GM19452 (cell line): ENCODE results near the gene OSR1.

ENCODE experiments used
- ATAC-seq: cut with Tn5 transposase; IDR thresholded peaks from one replicate; pipeline ENCODE4 v1.9.1; 2021; ENCODE audit not compliant: unreplicated experiment

OSR1 gene

DNA sequence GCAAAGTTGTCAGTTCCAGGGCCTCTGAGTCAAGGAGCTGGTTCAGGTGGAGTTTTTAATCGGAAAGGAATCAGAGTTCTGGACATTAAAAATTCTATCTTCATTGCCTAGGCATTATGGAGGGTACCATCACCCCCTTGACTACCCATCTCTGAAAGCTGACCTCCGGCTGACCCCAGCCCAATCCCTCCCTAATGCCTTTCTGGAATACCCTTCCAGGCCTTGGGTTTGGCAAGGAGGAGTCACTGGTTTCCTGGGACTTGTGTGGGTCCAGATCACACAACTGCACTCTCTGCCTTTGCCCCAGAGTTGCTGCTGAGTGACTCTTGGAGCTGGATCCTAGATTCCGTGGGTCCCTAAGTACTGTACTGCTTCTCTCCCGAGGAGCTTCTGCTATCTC lies 1.0 kb upstream of the OSR1 start:
- no peak for ATAC-seq

DNA sequence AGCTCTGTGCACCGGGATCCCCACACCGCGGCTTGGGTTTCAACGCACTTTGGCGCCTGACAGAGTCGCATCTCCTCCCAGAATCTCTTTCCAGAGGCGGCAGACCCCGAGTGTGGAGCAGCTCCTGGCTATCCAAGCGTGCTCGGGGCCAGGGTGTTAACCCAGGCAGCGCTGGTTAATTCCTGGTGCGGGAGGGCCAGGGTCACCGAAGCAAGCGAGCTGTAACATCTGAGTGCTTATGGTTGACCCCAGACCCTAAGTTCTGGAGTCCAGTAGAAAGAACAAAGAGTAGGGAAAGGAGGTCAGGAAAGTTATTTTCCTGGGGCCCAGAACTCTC lies 566 bp upstream of the OSR1 start:
- no peak for ATAC-seq

DNA sequence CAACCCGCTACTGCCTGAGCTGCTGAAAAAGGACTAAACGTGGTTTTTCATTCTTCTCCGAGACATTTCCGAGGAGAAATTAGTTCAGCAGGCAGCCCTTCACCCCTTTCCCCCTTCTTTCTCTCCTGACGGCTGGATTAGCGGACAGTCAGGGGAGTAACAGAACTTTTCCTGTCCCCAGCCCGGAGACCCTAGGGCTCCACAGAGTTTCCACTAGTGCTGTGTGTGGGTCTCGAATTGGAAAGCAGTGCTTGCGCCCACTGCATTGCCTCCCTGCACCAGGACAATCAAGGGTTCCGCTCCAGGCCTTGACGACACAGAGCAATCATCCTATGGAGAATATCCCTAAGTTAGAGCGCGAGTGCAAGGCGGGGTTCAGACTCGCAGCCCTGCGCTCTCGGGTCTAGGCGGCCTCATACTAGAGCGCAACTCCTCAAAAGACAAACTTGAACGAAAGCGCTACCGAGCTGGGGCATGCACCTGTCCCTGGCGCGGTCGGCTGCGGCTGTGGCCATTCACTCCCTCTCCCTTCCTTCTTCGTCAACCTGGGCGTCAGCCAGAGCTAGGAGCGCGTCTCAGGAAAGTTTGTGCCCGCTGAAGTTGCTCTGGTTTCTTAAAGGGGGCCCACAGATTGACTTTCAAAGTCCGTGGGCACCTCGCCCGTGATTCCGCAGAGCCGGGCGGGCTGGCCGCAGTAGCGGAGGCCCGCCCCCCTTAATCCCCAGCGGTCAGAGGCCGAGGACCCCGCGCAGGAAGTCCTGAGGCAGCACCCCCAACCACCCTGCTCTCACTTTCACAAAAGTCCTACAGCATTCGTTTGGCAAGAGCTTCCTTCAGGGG lies 801 bp downstream of the OSR1 start:
- no peak for ATAC-seq

DNA sequence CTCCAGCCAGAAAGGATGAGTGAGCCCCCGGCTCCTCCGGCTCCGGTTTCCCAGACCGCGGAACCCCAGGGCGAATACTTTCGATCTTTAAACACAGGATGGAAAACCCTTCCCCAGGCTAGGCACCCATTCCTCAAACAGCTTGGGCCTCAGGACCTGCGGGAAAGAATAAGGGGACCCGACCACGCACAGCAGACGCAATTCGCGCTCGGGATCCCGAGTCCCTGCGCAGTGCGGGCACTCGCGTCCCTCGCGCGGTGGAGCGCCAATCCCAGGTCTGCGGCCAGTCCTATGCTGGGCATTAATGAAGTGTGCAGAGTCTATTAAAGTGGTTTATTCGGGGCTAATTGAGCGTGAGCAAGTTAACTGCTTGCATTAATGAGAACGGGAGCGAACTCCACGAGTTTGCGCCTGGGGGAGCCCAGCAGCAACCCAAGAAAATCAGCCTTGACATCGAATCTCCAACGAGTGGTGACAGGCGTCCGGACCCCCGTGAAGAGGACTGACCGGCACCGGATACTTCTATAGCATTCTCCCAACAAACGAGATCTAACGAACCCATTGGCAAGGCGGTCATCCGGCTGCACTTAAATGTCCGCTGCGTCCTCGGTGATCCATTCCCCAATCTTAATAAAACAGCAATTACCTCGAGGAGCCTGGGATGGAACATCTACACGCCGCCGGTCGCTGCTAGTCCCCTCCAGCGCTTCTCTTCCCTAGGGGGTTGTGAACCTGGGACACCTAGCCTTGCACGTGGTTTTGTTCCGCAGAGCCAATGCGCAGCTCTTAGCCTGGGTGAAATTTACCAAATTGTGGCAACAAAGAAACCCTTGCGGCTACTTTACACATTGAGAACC lies 1.6 kb downstream of the OSR1 start:
- no peak for ATAC-seq

DNA sequence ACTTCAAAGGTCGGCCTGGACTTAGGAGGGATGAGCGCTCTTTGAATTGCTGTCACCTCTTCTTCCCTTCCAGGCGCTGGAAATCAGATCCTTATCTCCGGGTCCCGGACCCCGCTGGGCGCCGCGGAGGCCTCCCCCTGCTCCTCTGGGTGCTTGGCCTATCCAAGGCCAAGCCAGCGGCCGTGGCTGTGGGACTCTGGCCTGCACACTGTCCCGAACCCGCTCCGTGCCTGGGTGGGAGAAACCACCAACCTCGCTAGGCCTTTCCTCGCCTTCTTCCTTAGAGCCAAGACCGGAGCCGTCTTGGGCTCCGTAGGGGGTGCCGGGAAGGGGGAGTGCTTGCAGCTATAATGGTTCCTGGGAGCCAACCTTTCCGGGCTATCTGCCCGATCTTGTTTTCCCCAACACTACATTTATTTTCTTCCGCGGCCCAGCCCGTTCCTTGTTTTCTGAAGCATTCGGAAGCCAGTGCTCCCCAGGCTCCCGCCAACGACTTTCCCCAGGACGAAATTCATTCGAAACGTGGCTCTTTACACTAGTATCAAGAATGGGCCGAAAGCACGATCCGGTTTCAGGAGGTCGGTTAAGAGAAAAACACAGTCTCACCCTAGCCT lies 2.4 kb downstream of the OSR1 start:
- no peak for ATAC-seq

DNA sequence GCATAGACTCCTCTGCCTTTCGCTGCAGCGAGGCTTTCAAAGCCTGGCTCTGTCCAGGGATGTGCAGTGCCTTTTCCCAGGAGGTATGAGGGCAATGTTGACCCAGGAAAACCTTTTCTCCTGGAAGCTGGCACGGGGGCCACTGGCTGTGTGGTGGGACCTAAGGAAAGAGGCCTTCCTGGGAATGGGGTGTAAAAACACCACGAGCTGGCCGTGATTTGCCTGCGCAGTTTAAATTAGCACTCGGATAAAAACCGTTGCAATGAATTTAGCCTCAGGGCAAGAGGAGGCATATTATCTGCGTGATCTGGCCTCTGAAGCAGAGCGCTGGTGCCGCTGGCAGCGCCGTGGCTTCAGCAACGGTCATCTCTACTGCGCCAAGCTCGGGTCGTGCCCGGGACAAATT lies 3.0 kb downstream of the OSR1 start:
- no peak for ATAC-seq

DNA sequence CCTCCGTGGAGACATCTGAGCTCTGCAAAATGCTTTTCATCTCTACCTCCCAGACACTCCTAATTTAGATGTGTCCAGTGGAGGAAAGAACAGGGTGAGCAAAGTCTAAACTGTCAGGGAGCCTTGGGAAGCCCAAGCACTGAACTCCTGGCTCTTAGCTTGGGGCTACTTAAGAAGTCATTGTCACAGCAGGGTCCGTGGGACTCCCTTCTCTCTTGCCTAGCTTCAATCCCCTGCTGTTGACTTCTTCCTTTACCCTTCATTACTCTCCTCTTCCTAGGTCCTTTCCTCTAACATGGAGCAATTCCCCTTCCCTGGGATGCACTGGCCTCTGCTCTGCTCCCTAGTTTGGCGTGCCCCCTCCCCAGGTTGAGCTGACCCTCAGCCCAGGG lies 3.4 kb downstream of the OSR1 start:
- no peak for ATAC-seq

DNA sequence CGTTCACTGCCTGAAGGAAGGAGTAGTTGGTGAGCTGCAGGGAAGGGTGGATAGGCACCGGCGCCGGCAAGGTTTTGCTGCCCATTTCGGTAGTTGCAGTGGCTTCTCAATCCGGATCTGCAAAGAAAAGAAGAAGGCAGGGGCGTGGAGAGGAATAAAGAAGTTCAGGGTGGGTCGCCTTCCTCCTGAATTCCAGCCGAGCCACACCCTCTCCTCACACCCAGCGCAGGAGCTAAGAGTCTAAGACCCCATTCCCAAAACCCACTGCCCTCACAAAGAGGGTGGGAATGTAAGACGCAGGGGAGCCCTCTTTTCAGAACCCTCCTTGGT lies 4.7 kb downstream of the OSR1 start:
- no peak for ATAC-seq

DNA sequence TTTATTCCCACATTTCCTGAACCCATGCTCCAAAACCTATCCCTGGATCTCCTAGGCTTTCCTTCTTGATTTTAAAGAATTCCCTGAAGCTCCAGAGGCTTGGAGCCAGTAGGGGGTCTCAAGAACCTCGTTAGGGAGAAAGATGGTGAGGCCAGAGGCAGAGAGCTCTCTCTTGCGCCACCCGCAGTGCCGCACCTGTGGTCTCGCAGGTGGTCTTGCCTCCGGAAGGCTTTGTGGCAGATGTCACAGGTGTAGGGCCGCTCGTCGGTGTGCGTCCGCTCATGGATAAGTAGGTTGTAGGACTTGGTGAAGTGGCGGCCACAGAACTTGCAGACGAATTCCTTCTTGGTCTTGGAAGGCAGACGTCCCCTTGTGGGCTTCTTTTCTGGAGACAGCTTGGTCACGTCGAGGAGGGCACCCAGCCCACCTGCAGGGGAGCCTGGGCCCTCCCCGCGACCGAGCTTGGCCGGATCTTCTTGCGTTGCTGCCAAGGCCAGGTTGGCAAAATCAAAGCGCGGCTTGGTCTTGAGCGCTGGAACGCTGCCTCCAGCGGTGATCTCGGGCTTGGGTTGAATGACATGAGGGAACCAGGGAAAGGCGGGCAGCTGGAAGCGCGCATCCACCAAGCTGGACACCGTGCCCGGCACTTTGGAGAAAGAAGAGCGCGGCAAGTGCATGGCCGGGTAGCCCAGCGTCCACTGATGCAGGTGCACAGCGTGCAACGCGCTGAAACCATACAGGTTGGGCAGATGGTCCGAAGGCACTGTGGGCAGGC lies 5.3 kb downstream of the OSR1 start:
- ATAC-seq, result no peak

DNA sequence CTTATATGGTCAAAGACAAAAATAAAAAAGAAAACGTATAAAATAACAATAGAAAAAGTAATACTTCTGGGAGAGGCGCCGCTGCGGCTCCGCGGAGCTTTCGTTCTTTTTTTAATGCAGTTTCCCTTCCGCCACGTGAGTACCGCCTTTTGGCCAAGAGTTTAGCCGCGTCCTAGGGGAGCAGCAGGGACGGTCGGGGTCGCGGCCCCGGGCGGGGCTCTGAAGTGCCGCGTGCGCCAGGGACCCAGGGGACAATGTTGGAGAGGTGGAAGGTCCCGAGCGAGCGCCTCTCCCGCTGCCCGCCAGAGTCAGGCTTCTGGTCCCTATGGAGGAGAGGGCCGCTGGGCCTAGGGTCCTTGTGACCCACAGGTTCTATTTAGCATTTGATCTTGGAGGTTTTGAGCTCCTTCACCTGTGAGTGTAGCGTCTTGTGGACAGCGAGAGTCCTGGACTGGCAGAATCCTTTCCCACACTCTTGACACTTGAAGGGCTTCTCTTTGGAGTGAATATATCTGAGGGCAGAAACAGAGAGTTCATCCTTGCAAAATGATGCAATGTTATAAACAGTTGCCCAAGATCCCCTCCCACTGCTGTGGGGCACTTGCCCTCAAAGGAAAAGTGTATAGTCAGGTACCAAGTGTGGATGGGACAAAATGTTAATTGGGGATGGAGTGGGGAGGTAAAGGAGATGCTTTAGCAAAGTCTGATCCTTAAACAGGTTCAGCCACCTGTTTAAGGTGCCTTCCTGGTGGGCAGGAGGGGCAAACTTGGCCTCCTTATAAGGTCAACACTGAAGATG lies 6.3 kb downstream of the OSR1 start:
- ATAC-seq, result no peak

DNA sequence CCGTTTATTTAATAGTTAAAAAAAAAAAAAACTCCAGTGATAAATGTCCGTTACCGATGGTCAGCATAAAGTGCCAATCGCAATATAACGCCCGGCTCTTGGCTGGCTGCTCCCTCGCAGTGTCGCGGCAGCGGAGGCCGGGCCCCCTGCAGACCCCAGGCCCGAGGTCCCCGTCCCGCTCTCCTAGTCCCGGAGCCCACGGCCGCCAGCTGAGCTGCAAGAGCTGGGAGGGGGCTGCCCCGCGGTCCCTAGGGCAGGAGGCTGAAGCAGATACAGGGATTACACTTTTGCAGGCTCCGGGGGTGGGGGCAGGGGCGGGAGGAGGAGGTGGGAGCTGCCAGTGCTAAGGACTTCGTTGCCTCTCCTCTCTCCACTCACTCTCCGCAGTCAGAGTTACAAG lies 6.9 kb downstream of the OSR1 start:
- no peak for ATAC-seq

DNA sequence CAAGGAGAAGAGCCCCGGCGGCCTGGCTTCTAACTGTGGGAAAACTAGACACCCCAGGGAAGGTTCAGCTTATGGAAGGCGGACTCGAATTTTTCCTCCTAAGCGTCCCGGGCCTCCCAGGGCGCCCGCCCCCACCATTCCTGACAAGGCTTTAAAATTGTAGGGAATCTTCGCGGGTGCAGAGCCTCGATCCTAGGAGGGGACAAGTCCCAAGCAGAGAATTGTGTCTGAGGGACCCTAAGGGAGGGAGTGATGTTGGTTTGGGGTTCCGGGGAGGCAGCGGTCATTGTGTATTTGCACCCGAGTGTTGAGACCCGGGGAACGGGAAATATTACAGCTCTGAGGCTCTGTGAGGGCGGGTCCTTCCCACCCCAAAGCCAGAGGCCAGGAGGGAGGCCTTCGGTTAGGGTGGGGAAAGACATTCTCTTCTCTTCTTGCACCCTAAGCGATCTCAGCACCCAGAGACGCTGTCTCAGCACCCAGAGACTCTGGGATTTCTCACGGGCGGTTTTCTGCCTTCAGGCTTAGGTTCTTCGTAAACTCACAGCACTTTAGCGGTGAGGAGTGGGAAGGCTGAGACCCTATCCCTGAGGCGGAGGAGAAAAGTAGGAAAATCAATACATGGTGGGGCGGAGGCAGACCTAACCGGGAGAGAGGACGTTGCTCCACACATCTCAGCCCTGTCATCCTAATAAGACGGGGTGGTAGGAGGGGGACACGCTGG lies 7.6 kb downstream of the OSR1 start:
- no peak for ATAC-seq

DNA sequence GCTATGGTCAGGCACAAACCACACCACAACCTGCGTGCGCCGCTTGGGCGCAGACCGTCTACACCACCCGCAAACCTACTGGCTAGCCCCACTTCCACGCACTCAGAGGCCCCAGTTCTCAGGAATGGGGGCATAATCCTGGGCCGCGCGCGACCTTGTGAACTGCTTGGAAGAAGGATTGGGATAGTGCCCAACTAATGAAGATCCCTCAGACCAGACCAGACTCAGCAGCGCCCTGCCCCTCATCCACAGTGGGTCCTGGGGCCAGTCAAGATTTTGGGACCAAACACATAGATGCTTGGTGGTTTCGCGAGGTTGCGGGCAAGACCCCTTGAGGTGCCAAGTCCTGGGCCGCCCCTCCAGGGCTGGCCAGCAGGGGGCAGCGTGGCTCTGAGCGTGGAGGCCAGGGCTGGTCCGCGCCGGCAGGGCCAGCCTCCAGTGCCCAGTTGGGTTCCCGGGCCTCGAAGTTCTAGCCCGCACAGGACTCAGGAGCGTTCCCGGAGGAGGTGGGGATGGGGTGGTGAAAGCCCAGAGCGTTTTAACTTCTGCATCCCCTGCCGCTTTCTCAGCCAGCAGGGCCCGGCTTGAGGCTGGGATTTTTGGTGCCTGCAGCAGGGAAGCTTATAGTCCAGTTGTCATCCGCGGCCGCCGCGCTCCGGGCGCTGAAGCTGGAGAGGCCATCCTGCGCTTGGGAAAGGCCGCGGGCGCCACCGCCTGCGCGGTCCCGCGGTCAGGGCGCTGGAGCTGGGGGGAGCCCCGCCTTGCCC lies 8.3 kb downstream of the OSR1 start:
- ATAC-seq, result no peak

DNA sequence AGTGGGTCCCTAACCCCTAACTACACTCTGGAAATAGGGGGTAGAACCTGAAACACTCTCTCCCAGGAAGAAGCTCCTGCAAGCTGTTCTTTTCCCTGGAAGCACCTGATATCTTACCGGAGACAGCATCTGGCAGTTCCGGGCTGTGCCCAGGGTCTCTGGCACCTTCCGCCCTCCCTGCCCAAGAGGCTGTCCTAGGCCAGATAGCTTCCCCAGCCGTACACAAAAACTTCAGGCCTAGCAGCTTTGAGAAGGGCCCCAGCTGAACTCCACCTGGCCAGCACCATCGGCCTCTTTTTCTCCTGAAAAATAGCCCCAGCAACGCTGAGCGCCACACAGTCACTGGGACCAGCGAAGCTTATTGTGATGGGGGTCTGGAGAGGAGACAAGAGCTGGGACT lies 9.7 kb downstream of the OSR1 start:
- ATAC-seq, result no peak

DNA sequence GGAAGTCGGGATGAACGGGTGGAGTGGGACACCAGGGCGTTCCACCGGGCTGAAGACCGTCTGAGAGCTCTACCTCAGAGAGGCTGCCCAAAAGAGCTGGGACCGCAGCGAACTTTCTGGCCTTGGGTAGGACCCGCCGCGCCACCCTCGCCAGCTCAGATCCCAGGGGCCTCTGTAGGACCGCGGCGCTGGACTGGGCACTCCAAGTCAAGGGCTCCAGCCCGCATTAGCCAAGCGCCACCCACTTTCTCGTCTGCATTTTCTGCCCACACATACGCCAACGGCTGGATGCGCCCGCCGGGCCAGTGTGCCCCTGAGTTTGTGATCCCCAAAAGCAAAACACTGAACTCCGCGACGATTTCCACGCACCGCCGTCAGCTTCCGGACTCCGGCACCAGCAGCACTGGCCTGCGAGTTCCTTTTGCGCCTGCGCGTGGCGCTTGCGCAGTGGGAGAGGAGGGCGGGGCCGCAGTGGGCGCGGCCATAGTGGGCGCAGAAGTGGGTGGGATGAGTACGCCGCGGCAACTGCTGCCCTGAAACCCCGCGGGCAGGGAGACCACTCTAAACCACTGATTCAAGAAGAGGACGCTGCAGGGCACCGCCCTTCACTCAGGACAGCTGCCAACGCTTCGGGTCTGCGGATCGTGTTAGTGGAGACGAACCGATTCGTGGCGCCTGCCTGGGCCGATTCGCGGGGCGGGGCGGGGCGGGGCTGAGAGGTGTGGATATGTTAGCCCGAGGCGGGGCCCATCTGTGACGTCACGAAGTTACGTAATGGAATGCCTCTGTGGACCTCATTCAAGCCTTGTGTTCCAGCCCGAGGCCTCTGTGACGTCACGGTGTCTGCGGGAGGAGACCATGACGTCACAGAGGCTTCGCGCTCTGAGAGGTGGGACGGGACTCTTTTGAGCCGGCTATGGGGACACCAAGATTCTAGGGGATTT lies 10.5 kb downstream of the OSR1 start:
- ATAC-seq, result peak; percentile 93

DNA sequence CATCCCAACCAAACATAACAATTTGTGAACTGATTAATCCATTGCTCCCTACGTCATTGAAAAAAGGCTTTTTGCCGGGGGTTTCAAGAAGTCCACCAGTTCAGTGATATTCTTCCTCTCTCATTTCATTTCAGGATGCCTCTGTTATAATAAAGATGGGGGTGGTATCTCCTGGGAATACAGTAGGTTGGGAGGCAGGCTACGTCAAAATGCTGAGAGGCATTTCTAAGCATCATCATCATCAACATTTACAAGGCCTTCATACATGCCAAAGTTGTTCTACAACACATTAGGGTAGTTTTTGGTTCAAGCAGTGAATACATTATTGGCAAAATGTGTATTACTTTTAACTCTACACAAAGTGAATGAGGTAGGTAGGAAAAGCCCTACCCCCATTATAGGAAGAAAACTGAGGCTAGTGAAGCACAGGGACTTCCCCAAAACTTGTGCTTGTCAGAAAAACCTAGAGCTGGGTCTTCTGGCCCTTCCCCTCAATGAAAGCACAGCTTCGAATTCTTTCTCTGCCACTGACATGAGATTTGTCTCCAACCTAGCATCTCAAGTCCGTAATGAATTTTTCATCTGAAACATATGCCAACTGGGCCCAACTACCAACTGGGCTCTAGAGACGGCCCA lies 11.3 kb downstream of the OSR1 start:
- no peak for ATAC-seq

DNA sequence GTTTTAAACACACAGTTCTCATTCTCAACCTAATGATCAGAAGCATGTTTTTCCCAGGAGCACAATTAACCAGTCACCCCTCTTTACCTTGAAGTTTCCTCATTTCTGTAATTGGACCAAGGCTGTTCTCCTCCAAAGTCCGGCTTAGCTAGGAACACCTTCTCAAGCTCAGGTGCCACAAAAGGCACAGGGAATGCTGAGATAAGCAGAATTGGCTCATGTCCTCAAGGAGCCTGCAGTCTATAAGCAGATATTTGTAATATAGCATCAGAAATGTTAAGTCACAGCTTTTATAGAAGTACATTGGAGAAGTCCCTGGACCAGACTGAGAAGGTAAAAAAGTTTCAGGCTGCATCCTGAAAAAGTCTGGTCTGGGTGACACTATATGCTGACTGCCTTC lies 20.7 kb downstream of the OSR1 start:
- ATAC-seq, result no peak

DNA sequence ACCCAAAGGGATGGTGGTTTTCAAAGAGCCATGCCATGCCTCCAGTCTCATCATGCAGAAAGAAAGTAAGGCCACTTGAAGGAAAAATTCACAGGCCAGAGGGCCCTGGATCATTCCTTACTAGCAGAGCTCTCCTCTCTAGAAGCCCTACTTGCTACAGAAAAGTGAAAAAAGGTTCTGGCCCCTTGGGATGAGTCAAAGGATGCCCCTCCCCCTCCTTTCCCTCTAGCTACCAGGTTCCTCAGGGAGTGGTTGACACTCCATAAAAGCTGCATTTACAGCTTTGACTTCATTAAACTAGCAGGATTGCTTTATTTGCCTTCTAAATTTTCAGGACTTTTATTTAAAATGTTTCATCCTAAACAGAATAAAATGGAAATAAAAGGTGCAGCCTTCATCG lies 21.2 kb downstream of the OSR1 start:
- ATAC-seq, result no peak
